ENCODE results near the gene DRC3. TPM values are rescaled to one million over a fixed set of nuclear protein-coding genes. Genes with fewer than 3 reads are reported as not detected.

Gene DRC3
- total and polyA plus RNA-seq, 8 donors = 2.1 to 19.3 (median 2.9) TPM

- intact Hi-C loops (cut with DNase I) = no loop called here
- H3K9me3 ChIP-seq = no peaks in the 10 kb centered on the region
- WGBS, 2 donors = 77 to 79% methylated on average over 10 of the region's 10 CpGs
- FAIRE-seq (no peak), ATAC-seq (no peak), DNase-seq (no peak)
- H3K27ac ChIP-seq = no peak overlapping the region
- TF ChIP-seq, protein P1, sequence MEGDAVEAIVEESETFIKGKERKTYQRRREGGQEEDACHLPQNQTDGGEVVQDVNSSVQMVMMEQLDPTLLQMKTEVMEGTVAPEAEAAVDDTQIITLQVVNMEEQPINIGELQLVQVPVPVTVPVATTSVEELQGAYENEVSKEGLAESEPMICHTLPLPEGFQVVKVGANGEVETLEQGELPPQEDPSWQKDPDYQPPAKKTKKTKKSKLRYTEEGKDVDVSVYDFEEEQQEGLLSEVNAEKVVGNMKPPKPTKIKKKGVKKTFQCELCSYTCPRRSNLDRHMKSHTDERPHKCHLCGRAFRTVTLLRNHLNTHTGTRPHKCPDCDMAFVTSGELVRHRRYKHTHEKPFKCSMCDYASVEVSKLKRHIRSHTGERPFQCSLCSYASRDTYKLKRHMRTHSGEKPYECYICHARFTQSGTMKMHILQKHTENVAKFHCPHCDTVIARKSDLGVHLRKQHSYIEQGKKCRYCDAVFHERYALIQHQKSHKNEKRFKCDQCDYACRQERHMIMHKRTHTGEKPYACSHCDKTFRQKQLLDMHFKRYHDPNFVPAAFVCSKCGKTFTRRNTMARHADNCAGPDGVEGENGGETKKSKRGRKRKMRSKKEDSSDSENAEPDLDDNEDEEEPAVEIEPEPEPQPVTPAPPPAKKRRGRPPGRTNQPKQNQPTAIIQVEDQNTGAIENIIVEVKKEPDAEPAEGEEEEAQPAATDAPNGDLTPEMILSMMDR (IDR thresholded peaks at IDR 0.05) = no peak
- no peaks in the 10 kb centered on the region for H3K4me1 ChIP-seq
- H3K36me3 ChIP-seq = no peaks in the 10 kb centered on the region
- no peaks in the 10 kb centered on the region for H3K27me3 ChIP-seq
- no peak overlapping the region for H3K4me3 ChIP-seq
These were observed 4.4 kb downstream of the DRC3 start for GRCh38 chr17:17976931-17977570.

DNA sequence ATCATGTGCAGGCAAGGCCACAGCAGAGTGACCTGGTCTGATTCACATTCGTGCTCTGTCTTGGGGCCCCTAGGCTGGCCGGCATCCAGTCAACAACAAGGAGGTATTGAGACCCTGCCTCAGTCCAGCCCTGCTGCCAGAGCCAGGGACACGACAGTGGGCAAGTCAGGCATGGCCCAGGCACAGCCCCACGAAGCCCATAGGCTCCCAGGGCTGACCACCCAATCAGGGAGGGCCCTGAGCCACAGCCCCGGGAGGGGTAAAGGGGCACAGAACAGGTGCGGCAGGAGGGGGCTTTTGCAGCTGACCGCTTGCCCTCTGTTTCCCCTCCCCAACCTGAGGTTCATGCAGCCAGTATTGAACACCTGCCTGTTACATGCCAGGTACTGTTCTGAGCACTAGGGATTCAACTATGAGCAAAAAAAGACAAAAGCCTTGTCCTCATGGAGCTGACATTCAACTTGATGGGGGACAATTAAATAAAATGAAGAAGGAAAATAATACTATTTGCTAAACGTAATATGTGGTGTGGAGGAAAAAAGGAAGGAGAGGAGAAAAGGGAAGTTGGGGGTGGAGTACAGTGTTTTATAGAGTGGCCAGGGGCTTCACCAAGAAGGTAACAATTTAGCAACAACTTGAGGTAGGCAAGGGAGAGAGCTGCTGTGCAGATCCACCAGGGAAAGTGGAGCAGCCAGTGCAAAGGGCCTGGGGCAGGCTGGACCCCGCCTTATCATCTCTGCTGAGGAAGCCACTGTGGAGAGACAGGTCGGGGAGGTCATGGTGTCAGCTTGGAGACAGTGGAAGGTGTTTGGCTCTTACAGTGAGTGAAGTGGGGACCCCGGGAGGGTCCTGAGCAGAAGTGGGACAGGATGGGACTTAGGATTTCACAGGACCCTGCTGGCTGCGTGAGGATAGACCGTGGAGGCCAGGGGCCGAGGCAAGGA lies 6.1 kb downstream of the DRC3 start:
- WGBS, 2 donors = 80% methylated on average over 14 of the region's 14 CpGs
- Histone ChIP-seq H3K27me3 (no peaks in the 10 kb centered on the region), H3K27ac (no peak overlapping the region), H3K9me3 (no peaks in the 10 kb centered on the region), H3K4me3 (no peak overlapping the region), H3K36me3 (no peaks in the 10 kb centered on the region), H3K4me1 (no peaks in the 10 kb centered on the region)
- ATAC-seq = no peak
- TF ChIP-seq, protein P1 (IDR thresholded peaks at IDR 0.05) = no peak
- no peak for FAIRE-seq
- DNase-seq = no peak
- intact Hi-C loops (cut with DNase I) = no loop called here

- TF ChIP-seq, protein P1 (IDR thresholded peaks at IDR 0.05) = no peak
- H3K4me1 ChIP-seq = no peaks in the 10 kb centered on the region
- no peaks in the 10 kb centered on the region for H3K9me3 ChIP-seq
- DNase-seq (no peak), ATAC-seq (no peak), FAIRE-seq (no peak)
- H3K27ac ChIP-seq = no peak overlapping the region
- no peaks in the 10 kb centered on the region for H3K36me3 ChIP-seq
- intact Hi-C loops (cut with DNase I) = no loop called here
- WGBS, 2 donors = 85 to 89% methylated on average over 3 of the region's 3 CpGs
- no peak overlapping the region for H3K4me3 ChIP-seq
- no peaks in the 10 kb centered on the region for H3K27me3 ChIP-seq
These were observed 7.1 kb downstream of the DRC3 start for GRCh38 chr17:17979778-17980177.

DNA sequence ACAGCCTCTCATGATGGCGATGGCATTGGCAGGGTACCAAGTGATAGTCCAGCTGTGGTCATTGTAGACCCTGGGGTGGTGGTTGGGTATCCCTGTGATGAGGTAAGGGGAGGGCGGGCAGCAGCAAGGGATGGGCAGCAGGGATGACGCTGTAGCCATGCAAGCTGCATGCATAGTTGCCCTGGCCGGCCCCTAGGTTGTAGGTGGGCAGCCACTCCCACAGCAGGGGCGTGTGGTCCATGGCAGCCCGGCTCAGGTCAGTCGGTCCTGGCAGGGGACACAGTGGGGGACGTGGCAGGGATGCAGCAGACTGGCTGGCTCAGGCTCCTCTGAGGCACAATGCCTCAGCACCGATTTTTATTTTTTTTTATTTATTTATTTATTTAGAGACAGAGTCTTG lies 8.7 kb downstream of the DRC3 start:
- 80 to 89% methylated on average over 9 of the region's 9 CpGs for WGBS, 2 donors
- H3K27ac ChIP-seq = no peak overlapping the region
- no peaks in the 10 kb centered on the region for H3K27me3 ChIP-seq
- FAIRE-seq (no peak), ATAC-seq (no peak), DNase-seq (no peak)
- H3K36me3 ChIP-seq = no peaks in the 10 kb centered on the region
- intact Hi-C loops (cut with DNase I) = no loop called here
- TF ChIP-seq, protein P1 (IDR thresholded peaks at IDR 0.05) = no peak
- H3K9me3 ChIP-seq = no peaks in the 10 kb centered on the region
- H3K4me1 ChIP-seq = no peaks in the 10 kb centered on the region
- H3K4me3 ChIP-seq = no peak overlapping the region

DNA sequence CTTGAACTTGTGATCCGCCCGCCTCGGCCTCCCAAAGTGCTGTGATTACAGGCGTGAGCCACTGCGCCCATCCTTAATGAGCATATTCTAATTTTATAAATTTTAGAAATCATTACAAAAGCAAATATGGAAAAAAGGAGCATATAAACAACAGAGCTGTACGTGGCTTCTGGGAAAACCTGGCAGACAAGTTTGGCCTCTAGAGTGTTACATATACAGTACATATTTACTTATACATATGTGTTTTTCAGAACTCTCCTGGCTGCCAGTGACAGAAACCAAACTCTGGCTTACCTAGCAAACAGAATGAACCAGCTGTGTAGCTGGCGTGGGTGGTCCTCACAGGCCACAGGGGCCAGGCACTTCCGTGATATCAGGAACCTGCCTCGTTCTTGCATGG lies 10.1 kb downstream of the DRC3 start:
- intact Hi-C loops (cut with DNase I) = no loop called here
- Histone ChIP-seq H3K27me3 (no peaks in the 10 kb centered on the region), H3K9me3 (no peaks in the 10 kb centered on the region), H3K36me3 (no peaks in the 10 kb centered on the region), H3K4me3 (no peak overlapping the region), H3K4me1 (no peaks in the 10 kb centered on the region), H3K27ac (no peak overlapping the region)
- TF ChIP-seq, protein P1 (IDR thresholded peaks at IDR 0.05) = no peak
- no peak for FAIRE-seq
- no peak for DNase-seq
- 88 to 93% methylated on average over 9 of the region's 9 CpGs for WGBS, 2 donors
- ATAC-seq = no peak
